Testis (tissue), 2 donors: ENCODE measurements around the gene MRO.

Source experiments
- CTCF ChIP-seq, 3 experiments: fragments of 450-650 bp in 2 of 3; fragments of 200-600 bp in 1 of 3; sonication (generic) in 1 of 3; IDR thresholded peaks; one replicate each; pipeline ENCODE4 v1.5.1; 2016 to 2019; ENCODE audit warnings: antibody characterized with exemption in 3 of 3, mild to moderate bottlenecking in 2 of 3, moderate library complexity in 1 of 3
- POLR2A ChIP-seq: fragments of 450-650 bp; IDR thresholded peaks from one replicate; pipeline ENCODE4 v1.6.1; 2017; ENCODE audit warnings: antibody characterized with exemption, mild to moderate bottlenecking, moderate library complexity

DNA sequence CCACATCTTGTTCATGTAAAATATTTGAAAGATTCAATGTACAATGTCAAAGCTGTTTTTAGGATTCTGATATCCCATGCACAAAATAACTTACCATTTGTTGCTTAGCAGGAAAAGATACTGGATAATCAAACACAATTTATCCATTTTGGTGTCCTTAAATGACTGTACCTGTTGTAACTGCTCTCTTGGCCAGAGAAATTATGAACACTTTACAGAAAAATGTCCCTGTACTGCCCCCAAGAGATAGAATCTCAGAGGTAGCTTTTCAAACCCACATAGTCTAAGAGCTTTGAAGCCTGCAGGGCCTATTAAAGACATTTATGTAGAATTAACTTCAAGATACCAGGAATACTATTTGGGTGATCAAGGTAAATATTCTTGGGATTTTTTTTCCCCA lies 46.9 kb upstream of the MRO start:
- TF ChIP-seq POLR2A (no peak), CTCF (IDR thresholded peaks at IDR 0.05) (peak in 2 of 3 experiments; percentile 18 to 19)
